Posterior vena cava (tissue), 2 donors: Measurements from ENCODE around the gene EXOC6. TPM values are rescaled to one million over a fixed set of nuclear protein-coding genes. Genes with fewer than 3 reads are reported as not detected.
A peak's percentile ranks its signal among the peaks of the same experiment; 100 is the strongest.

ENCODE experiments used
- DNase-seq: peaks from one replicate; pipeline ENCODE4 v3.0.0-alpha.2; 2020; ENCODE audit warnings: low spot score
- intact Hi-C, 2 donors: fragments of 100-400 bp; cut with DNase I; formaldehyde crosslinking; loops; one replicate each; pipeline versions ENCODE4 v1.14.1 to v1.14.2; 2022 to 2023
- total RNA-seq, 2 donors: library from RNA; stranded (reverse); fragmentation: NEBNext Ultra II Directional; extraction: Animal tissue kit (Norgen Biotek cat#: 25700); gene quantifications; one replicate each; pipeline ENCODE4 v1.2.1, GENCODE V29; 2021
- donor health status: DM: yes; HTN: yes; CAD: no.
- donor health status: DM: yes; HTN: yes; CAD: no.

Gene EXOC6
- total RNA-seq, 2 donors from 2014 or later = 13.1 to 17.6 TPM

- intact Hi-C loops = no loop called here
- no peak for DNase-seq
Measured at GRCh38 chr10:93059975-93060886, 211.9 kb downstream of the EXOC6 start, which contains the start of gene CYP26C1. Gene CYP26C1, plus strand, starts transcription at chr10:93060798. Its CDS starts 466 bp downstream, at chr10:93061264.

GRCh38 chr10:93060887-93061593, 212.7 kb downstream of the EXOC6 start:
- peak; percentile 70 for DNase-seq
- intact Hi-C loops = no loop called here

GRCh38 chr10:93061594-93062513, 213.5 kb downstream of the EXOC6 start:
- DNase-seq = peak; percentile 68
- intact Hi-C loops = no loop called here

GRCh38 chr10:93062514-93063143, 214.3 kb downstream of the EXOC6 start:
- DNase-seq = peak; percentile 83
- intact Hi-C loops = no loop called here

GRCh38 chr10:93063144-93063976, 215.0 kb downstream of the EXOC6 start:
- DNase-seq = no peak
- intact Hi-C loops = no loop called here

GRCh38 chr10:93063977-93064660, 215.8 kb downstream of the EXOC6 start:
- intact Hi-C loops = no loop called here

GRCh38 chr10:93064874-93065660, 216.7 kb downstream of the EXOC6 start:
- no peak for DNase-seq
- intact Hi-C loops = no loop called here

More at GRCh38 chr10:93063977-93064660, 215.8 kb downstream of the EXOC6 start:
- DNase-seq = no peak

GRCh38 chr10:93065675-93066543, 217.6 kb downstream of the EXOC6 start:
- DNase-seq = peak; percentile 78
- intact Hi-C loops = no loop called here

- DNase-seq = no peak
- intact Hi-C loops = no loop called here
Measured at GRCh38 chr10:93066544-93066913, 218.2 kb downstream of the EXOC6 start.

- intact Hi-C loops = no loop called here
- no peak for DNase-seq
Measured at GRCh38 chr10:93067443-93068365, 219.4 kb downstream of the EXOC6 start.

GRCh38 chr10:93068411-93069244, 220.3 kb downstream of the EXOC6 start:
- DNase-seq = peak; percentile 76
- intact Hi-C loops = no loop called here

- DNase-seq = no peak
- intact Hi-C loops = no loop called here
Measured at GRCh38 chr10:93069245-93069561, 220.9 kb downstream of the EXOC6 start.

- intact Hi-C loops = no loop called here
- no peak for DNase-seq
Measured at GRCh38 chr10:93070378-93071176, 222.3 kb downstream of the EXOC6 start.
